NOMO-1 (cell line): Measurements from ENCODE around the gene MBD3.
A peak's percentile ranks its signal among the peaks of the same experiment; 100 is the strongest.

Experiments
- DNase-seq, 2 experiments: peaks; one replicate each; lab custom pipeline; 2025; ENCODE audit not compliant: unreplicated experiment in 2 of 2; lab: John Stamatoyannopoulos, UW

Gene MBD3

GRCh38 chr19:1574354-1575136, 18.1 kb downstream of the MBD3 start:
- no peak for DNase-seq

- DNase-seq: no peak
Observed at GRCh38 chr19:1572795-1573194, 19.9 kb downstream of the MBD3 start.

GRCh38 chr19:1571358-1571757, 21.3 kb downstream of the MBD3 start:
- no peak for DNase-seq

- DNase-seq: no peak
Observed at GRCh38 chr19:1570836-1571235, 21.8 kb downstream of the MBD3 start.

GRCh38 chr19:1569997-1570396, 22.7 kb downstream of the MBD3 start:
- DNase-seq: no peak

GRCh38 chr19:1568320-1569019, 24.2 kb downstream of the MBD3 start, which contains the start of gene MEX3D:
Gene MEX3D (minus strand): TSS chr19:1568325. CDS start chr19:1568058, 267 bp downstream.
- peak; percentile 13 to 65 for DNase-seq

GRCh38 chr19:1567848-1568227, 24.8 kb downstream of the MBD3 start:
- DNase-seq: no peak

- DNase-seq: no peak
Observed at GRCh38 chr19:1567116-1567847, 25.4 kb downstream of the MBD3 start.

GRCh38 chr19:1566392-1567115, 26.1 kb downstream of the MBD3 start:
- DNase-seq: no peak

- no peak for DNase-seq
Observed at GRCh38 chr19:1563251-1563650, 29.4 kb downstream of the MBD3 start.

- no peak for DNase-seq
Observed at GRCh38 chr19:1561236-1561842, 31.3 kb downstream of the MBD3 start.

- no peak for DNase-seq
Observed at GRCh38 chr19:1560286-1560882, 32.3 kb downstream of the MBD3 start.

- DNase-seq: no peak
Observed at GRCh38 chr19:1558552-1558951, 34.1 kb downstream of the MBD3 start.

- no peak for DNase-seq
Observed at GRCh38 chr19:1556390-1557070, 36.1 kb downstream of the MBD3 start.

- no peak for DNase-seq
Observed at GRCh38 chr19:1555487-1556389, 36.9 kb downstream of the MBD3 start.

GRCh38 chr19:1554968-1555367, 37.7 kb downstream of the MBD3 start:
- DNase-seq: no peak

GRCh38 chr19:1553415-1553814, 39.2 kb downstream of the MBD3 start:
- DNase-seq: no peak
